ENCODE measurements around the gene FBXO2.

FBXO2 gene

DNA sequence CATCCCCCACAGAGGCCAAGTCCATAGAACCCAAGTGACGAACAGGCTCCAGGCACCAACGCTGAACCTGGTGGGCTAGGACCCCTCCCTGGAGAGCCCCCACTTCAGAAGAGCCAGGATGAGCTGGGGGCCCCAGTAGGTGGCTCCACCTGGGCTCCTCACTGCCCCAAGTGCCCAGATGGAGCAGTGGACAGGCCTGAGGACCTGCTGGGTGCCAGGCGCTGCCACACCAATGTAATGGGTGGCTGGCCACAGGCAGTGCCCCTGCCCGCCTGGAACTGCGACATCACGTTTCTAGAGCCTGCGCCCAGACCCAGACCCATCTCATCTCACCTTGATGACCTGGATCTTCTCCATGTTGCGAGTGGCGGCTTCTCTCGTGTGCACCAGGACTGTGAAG is 21.1 kb upstream of the FBXO2 start:
- Histone ChIP-seq H3K36me3 (ENCODE audit: insufficient read depth, low read length) (peaks cover 69% of the 10 kb centered on the region), H3K4me1 (ENCODE audit: insufficient read depth, low read length) (peaks cover 5% of the 10 kb centered on the region), H2AFZ (ENCODE audit: low read depth, low read length) (no peak overlapping the region), H3K27me3 (ENCODE audit: insufficient read depth, low read length) (no peaks in the 10 kb centered on the region), H3K9me3 (ENCODE audit: low read length) (no peaks in the 10 kb centered on the region), H3K4me3 (ENCODE audit: low read length) (no peak overlapping the region)

DNA sequence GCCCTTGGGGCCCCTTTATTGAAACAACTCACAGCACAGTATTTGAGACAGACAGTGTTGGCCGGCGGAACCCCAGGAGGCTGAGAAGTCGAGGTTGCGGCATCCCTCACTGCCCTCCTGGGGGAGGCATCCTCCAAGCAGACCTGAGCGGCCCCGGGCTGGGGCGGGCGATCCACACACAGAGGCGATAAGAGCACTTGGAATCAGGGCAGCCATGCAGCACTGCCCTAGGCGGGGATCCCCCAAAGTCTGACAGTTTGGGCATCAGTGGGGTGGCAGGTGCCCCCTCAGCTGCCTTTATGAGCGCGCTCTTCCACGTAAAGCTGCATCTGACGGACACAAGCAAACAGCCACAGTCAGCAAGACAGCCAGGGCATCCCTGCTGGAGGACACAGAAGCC is 20.3 kb upstream of the FBXO2 start:
- Histone ChIP-seq H2AFZ (ENCODE audit: low read depth, low read length) (no peak overlapping the region), H3K4me1 (ENCODE audit: insufficient read depth, low read length) (peaks cover 3% of the 10 kb centered on the region), H3K27me3 (ENCODE audit: insufficient read depth, low read length) (no peaks in the 10 kb centered on the region), H3K9me3 (ENCODE audit: low read length) (no peaks in the 10 kb centered on the region), H3K4me3 (ENCODE audit: low read length) (no peak overlapping the region), H3K36me3 (ENCODE audit: insufficient read depth, low read length) (peaks cover 71% of the 10 kb centered on the region)

DNA sequence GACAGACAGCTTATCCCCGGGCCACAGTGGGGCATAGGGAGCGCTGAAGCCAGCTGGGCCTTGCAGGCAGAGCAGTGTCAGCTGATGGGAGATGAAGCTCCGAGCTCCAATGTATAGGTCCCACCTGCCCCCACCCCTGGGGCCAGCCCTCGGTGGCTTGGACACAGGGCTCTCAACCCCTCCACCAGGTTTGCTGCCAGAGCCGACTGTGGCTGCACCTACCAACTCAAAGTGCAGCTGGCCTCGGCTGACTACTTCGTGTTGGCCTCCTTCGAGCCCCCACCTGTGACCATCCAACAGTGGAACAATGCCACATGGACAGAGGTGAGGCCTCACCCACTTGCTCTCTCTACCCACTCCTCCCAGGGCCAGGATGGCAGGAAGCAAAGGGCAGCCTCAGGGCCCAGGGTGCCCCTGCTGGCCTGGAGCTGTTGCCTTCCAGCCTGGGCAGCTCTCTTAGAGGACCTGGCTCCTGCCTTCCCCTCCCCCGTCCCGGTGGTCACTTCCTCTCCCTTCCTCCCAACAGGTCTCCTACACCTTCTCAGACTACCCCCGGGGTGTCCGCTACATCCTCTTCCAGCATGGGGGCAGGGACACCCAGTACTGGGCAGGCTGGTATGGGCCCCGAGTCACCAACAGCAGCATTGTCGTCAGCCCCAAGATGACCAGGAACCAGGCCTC is 19.0 kb upstream of the FBXO2 start:
- H3K27me3 ChIP-seq (ENCODE audit: insufficient read depth, low read length): no peaks in the 10 kb centered on the region
- no peaks in the 10 kb centered on the region for H3K9me3 ChIP-seq (ENCODE audit: low read length)
- H3K4me1 ChIP-seq (ENCODE audit: insufficient read depth, low read length): peaks cover 3% of the 10 kb centered on the region
- H3K4me3 ChIP-seq (ENCODE audit: low read length): no peak overlapping the region
- peaks cover 70% of the 10 kb centered on the region for H3K36me3 ChIP-seq (ENCODE audit: insufficient read depth, low read length)
- no peak overlapping the region for H2AFZ ChIP-seq (ENCODE audit: low read depth, low read length)

DNA sequence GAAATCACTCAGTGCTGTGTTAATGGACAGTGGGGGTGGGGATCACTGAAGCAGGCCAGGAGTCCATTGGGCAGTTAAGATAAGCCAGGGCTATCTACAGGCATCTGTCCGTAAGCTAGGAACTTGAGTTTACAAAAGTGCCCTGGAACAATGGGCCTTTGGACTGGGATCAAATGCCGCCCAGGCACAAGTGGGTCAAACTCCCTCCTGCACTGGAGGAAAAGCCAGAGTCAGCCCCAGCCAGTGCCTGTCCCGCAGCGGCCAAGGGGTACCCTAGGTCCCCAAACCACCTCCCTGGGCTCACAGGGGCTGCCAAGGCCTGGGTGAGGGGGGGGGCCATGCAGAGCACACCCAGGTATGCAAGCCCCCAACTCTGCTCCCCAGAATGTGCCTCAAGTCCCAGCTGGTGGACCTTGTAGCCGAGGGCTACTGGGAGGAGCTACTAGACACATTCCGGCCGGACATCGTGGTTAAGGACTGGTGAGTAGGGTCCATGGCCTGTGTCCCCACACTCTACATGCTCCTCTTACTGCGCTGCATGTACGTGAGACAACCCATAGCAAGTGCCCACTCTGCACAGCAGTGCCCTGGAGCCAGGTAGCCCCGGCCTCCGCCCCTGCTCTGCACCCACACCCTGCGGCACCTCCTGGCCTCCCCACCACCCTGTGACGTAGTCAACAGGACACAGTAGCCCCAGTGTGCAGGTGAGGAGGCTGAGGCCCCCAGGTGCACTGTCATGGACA is 17.5 kb upstream of the FBXO2 start:
- Histone ChIP-seq H3K4me1 (ENCODE audit: insufficient read depth, low read length) (peaks cover 3% of the 10 kb centered on the region), H3K4me3 (ENCODE audit: low read length) (no peak overlapping the region), H3K27me3 (ENCODE audit: insufficient read depth, low read length) (no peaks in the 10 kb centered on the region), H3K9me3 (ENCODE audit: low read length) (no peaks in the 10 kb centered on the region), H2AFZ (ENCODE audit: low read depth, low read length) (no peak overlapping the region), H3K36me3 (ENCODE audit: insufficient read depth, low read length) (peaks cover 68% of the 10 kb centered on the region)

DNA sequence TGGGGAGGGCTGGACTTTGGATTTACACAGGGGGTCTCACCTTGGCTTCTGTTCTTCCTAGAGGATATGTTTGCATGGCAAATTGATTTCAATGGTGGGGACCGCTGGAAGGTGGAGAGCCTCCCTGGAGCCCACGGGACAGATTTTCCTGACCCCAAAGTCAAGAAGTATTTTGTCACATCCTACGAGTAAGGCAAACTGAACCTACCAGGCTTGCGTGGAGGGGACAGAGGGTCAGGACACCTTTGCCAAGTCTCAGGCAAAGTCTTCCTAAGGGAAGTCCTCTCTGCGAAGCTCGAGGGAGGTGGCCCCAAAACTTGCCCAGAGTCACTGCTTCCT is 16.9 kb upstream of the FBXO2 start:
- peaks cover 3% of the 10 kb centered on the region for H3K4me1 ChIP-seq (ENCODE audit: insufficient read depth, low read length)
- H3K9me3 ChIP-seq (ENCODE audit: low read length): no peaks in the 10 kb centered on the region
- H3K36me3 ChIP-seq (ENCODE audit: insufficient read depth, low read length): peaks cover 62% of the 10 kb centered on the region
- no peak overlapping the region for H3K4me3 ChIP-seq (ENCODE audit: low read length)
- H3K27me3 ChIP-seq (ENCODE audit: insufficient read depth, low read length): no peaks in the 10 kb centered on the region
- no peak overlapping the region for H2AFZ ChIP-seq (ENCODE audit: low read depth, low read length)

DNA sequence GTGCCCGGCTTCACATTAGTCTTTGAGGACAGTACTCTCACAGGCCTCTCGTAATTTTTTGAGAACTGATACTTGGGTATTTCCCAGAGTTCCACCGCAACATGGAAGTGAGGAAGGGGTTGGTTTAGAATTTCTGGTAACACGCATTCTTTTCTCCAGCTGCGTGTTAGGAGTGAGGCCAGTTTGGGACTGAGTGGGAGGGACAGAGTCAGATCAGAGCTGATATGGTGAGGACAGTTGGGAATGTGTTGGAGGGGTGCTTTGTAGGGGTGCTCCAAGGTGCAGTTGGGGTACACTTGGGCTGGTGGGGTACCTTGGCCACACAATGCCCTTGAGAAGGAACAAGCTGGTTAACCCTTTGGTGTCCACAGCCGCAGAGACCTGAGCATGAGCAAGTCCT is 16.5 kb upstream of the FBXO2 start:
- peaks cover 59% of the 10 kb centered on the region for H3K36me3 ChIP-seq (ENCODE audit: insufficient read depth, low read length)
- H2AFZ ChIP-seq (ENCODE audit: low read depth, low read length): no peak overlapping the region
- H3K4me3 ChIP-seq (ENCODE audit: low read length): no peak overlapping the region
- no peaks in the 10 kb centered on the region for H3K27me3 ChIP-seq (ENCODE audit: insufficient read depth, low read length)
- no peaks in the 10 kb centered on the region for H3K9me3 ChIP-seq (ENCODE audit: low read length)
- peaks cover 3% of the 10 kb centered on the region for H3K4me1 ChIP-seq (ENCODE audit: insufficient read depth, low read length)

DNA sequence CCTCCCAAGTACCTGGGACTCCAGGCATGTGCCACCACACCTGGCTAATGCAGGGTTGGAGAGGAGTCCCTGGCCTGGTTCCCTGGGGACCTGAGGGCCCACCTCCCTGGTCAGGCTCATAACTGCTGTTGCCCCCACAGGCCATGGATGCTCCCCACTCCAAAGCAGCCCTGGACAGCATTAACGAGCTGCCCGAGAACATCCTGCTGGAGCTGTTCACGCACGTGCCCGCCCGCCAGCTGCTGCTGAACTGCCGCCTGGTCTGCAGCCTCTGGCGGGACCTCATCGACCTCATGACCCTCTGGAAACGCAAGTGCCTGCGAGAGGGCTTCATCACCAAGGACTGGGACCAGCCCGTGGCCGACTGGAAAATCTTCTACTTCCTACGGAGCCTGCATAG is 14.3 kb upstream of the FBXO2 start:
- no peak overlapping the region for H2AFZ ChIP-seq (ENCODE audit: low read depth, low read length)
- H3K4me1 ChIP-seq (ENCODE audit: insufficient read depth, low read length): peaks cover 3% of the 10 kb centered on the region
- no peaks in the 10 kb centered on the region for H3K9me3 ChIP-seq (ENCODE audit: low read length)
- peaks cover 40% of the 10 kb centered on the region for H3K36me3 ChIP-seq (ENCODE audit: insufficient read depth, low read length)
- no peak overlapping the region for H3K4me3 ChIP-seq (ENCODE audit: low read length)
- H3K27me3 ChIP-seq (ENCODE audit: insufficient read depth, low read length): no peaks in the 10 kb centered on the region

DNA sequence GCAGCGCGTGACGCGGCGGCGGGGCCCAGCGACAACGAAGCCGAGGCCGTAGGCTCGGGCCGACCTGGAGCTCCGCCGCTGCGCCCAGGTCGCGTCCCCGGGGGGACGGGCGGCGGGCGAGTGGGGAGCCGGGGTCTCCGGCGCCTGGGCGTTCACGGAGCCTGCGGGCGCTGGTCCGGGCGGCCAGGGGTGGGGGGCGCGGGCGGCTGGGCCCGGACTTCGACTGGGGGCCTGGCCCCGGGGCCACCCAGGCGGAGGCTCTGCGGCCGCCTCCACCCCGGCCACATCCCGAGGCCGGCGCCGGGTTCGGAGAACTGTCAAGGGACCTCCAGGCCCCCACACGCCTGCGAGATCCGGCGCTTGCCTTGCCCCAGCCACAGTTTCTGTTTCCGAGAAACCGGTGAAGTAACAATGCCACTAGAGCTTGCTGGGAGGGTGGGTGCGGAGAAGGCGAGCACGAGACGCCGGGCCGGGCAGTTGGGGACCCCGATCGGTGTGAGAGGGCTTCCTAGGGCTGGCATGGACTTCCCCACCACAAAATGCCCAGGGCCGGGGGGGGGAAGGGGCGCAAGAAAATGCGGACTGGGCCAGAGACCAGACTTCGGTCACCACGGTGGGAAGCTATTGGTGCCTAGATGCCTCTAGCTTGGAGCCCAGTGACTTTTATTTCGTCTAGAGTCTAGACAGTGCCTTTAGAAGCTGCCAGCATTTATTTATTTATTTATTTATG is 10.3 kb upstream of the FBXO2 start:
- Histone ChIP-seq H3K9me3 (ENCODE audit: low read length) (no peaks in the 10 kb centered on the region), H3K27me3 (ENCODE audit: insufficient read depth, low read length) (no peaks in the 10 kb centered on the region), H3K4me3 (ENCODE audit: low read length) (no peak overlapping the region), H2AFZ (ENCODE audit: low read depth, low read length) (no peak overlapping the region), H3K36me3 (ENCODE audit: insufficient read depth, low read length) (peaks cover 10% of the 10 kb centered on the region), H3K4me1 (ENCODE audit: insufficient read depth, low read length) (peaks cover 3% of the 10 kb centered on the region)

DNA sequence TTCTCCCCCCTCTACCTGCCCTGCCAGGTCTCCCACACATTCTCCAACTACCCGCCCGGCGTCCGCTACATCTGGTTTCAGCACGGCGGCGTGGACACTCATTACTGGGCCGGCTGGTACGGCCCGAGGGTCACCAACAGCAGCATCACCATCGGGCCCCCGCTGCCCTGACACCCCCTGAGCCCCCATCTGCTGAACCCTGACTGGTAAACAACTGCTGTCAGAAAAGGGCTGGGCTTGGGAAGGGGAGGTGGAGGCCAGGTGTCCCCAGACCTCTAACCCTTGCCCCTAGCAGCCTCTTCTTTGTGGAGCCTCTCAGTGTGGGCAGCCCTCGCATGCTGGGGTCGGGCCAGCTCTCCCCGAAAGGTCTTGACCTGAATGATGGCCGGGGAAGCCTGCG is 6.9 kb upstream of the FBXO2 start:
- no peak overlapping the region for H2AFZ ChIP-seq (ENCODE audit: low read depth, low read length)
- H3K36me3 ChIP-seq (ENCODE audit: insufficient read depth, low read length): peaks cover 13% of the 10 kb centered on the region
- no peaks in the 10 kb centered on the region for H3K4me1 ChIP-seq (ENCODE audit: insufficient read depth, low read length)

DNA sequence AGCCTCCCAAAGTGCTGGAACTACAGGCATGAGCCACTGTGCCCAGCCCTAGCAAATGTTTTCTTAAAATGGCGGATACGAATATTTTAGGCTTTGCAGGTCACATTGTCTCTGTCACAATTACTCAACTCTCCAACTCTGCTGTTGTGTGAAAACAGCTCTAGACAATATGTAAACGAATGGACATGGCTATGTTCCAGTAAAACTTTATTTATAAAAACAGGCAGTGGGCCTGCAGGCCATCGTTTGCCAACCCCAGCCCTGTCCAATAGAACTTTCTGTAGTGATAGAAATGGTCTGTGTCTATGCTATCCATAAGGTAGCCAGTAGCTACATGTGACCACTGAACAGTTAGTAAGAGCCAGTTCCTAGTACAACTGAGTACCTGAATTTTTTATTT is 5.5 kb upstream of the FBXO2 start:
- peaks cover 7% of the 10 kb centered on the region for H3K4me1 ChIP-seq (ENCODE audit: insufficient read depth, low read length)
- no peaks in the 10 kb centered on the region for H3K9me3 ChIP-seq (ENCODE audit: low read length)
- H2AFZ ChIP-seq (ENCODE audit: low read depth, low read length): no peak overlapping the region
- H3K36me3 ChIP-seq (ENCODE audit: insufficient read depth, low read length): peaks cover 13% of the 10 kb centered on the region
- H3K4me3 ChIP-seq (ENCODE audit: low read length): no peak overlapping the region
- H3K27me3 ChIP-seq (ENCODE audit: insufficient read depth, low read length): no peaks in the 10 kb centered on the region

More for the DNA sequence above, 6.9 kb upstream of the FBXO2 start:
- Histone ChIP-seq H3K4me3 (ENCODE audit: low read length) (no peak overlapping the region), H3K9me3 (ENCODE audit: low read length) (no peaks in the 10 kb centered on the region), H3K27me3 (ENCODE audit: insufficient read depth, low read length) (no peaks in the 10 kb centered on the region)

DNA sequence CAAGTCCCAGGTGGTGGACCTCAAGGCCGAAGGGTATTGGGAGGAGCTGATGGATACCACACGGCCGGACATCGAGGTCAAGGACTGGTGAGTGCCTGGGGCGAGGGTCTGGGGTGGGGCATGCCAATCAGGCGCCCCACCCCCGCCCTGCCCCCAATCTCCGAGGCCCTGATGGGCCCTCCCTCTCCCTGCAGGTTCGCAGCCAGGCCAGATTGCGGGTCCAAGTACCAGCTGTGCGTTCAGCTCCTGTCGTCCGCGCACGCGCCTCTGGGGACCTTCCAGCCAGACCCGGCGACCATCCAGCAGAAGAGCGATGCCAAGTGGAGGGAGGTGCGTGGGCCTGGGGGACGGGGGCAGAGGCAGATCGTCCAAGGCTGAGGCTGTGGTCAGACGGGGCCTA is 4.3 kb upstream of the FBXO2 start:
- Histone ChIP-seq H3K9me3 (ENCODE audit: low read length) (no peaks in the 10 kb centered on the region), H2AFZ (ENCODE audit: low read depth, low read length) (no peak overlapping the region), H3K36me3 (ENCODE audit: insufficient read depth, low read length) (peaks cover 13% of the 10 kb centered on the region), H3K4me3 (ENCODE audit: low read length) (no peak overlapping the region), H3K27me3 (ENCODE audit: insufficient read depth, low read length) (peaks cover 5% of the 10 kb centered on the region), H3K4me1 (ENCODE audit: insufficient read depth, low read length) (peaks cover 7% of the 10 kb centered on the region)

DNA sequence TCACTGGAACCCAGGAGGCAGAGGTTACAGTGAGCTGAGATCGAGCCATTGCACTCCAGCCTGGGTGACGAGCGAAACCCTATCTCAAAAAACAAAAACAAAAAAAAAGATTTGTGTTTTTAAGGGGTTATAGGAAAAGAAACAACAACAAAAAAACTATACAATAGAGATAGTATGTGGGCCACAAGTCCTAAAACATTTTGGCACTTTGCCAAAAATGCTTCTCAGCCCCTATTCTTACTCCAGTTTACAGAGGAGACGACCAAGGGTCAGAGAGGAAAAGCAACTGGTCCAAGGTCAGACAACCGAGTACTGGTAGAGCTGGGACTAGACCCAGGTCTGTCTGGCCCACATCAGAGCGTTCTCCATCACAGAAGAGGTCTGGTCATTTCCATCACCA is 3.4 kb upstream of the FBXO2 start:
- Histone ChIP-seq H3K4me1 (ENCODE audit: insufficient read depth, low read length) (peaks cover 7% of the 10 kb centered on the region), H3K9me3 (ENCODE audit: low read length) (no peaks in the 10 kb centered on the region), H3K36me3 (ENCODE audit: insufficient read depth, low read length) (peaks cover 13% of the 10 kb centered on the region), H3K27me3 (ENCODE audit: insufficient read depth, low read length) (peaks cover 11% of the 10 kb centered on the region), H2AFZ (ENCODE audit: low read depth, low read length) (no peak overlapping the region), H3K4me3 (ENCODE audit: low read length) (no peak overlapping the region)

Measured in neuron (in vitro differentiated cells).